EH (cell line): Measurements from ENCODE around the gene TEX14.
A peak's percentile ranks its signal among the peaks of the same experiment; 100 is the strongest.

Source experiments
- DNase-seq: peaks from one replicate; pipeline ENCODE4 v3.0.0-alpha.2; 2015; ENCODE audit warnings: low read depth

The TEX14 gene

DNA sequence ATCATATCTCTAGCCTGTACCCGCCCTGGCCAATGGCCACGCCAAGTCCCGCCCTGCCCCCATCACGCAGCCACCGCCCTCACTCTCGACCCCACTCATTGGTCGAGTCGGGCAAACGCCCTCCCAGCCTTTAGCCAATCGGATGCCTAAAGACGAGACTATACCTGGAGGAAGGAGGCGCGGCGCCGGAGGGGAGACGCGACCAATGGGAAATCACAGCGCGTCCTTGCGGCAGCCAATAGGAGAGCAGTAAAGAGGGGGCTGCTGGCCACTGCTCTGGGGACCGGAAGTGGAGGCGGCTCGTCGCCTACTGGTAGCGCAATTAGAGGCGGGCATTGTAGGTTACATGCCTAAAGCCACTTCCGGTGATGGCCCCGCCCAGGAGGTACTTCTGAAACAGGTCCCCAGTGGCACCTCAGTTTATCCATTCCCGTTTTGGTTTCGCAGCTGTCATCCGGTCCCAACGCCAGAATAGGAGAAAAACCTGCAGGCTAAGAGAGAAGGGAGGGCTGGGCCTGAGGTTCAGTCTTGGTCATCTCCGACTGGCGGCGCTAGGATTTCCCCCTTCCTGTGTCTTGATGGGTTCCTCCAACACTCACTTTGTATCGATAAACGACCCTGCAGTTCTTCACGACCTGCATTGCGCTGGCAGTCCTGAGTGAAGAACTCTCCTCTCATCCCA lies 173.8 kb downstream of the TEX14 start:
- peak; percentile 100 for DNase-seq

DNA sequence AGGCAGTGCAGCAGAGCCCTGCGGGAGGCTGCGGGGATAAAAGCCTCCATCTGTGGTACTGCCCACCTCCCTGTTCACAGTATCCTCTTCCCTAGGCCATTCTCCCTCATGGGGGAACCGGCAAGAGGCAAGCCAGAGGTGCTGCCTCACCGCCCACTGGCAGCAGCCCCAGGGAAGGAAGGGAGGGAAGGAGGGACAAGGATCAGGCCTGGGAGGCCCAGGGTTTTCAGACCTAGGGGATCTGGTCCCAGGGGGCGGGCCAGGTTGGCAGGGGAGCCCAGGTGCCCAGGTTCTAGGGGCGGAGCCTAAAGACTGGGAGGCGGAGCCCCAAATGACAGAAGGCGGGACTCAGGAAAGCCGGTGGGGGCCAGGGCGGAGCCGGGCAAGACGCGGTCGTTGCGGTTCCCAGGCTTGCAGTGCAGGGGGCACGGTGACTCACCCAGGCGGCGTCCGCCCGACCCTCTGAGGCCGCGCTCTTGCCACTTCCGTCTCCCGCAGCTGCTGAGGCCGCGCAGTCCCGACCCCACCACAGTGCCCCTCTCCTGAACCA lies 174.4 kb downstream of the TEX14 start:
- no peak for DNase-seq

DNA sequence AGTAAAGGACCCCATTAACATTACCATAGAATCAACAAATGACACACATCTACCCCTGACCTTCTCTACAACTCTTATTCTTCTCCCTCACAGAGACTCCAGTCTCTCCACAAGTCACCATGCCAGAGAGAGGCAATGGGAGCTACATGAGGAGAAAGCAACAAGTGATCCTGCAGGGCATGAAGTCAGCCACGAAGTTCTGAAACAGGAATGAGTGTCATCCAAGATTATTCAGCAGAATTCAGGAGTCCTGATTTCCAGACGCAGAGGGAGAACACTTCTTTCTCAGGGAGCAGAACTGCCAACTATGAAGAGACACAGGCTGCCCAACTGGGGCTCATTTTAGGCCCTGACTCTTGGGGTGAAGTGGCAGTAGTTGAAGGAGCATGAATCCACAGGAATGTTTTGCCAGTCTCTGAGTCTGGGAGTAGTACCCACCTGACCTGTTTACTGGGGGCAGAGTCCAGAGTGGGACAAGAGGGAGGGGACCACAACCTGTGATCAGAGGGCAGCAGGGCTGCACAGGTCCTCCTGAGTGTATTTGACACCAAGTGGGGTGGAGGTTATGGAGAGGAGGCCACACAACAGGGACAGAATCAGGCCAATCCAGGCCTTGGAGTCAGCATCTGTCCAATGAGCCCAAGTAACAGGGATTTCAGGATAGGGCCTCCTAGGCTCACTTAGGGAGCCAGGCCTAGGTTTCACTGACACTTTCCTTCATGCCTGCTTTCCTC lies 175.0 kb downstream of the TEX14 start:
- DNase-seq, result no peak

DNA sequence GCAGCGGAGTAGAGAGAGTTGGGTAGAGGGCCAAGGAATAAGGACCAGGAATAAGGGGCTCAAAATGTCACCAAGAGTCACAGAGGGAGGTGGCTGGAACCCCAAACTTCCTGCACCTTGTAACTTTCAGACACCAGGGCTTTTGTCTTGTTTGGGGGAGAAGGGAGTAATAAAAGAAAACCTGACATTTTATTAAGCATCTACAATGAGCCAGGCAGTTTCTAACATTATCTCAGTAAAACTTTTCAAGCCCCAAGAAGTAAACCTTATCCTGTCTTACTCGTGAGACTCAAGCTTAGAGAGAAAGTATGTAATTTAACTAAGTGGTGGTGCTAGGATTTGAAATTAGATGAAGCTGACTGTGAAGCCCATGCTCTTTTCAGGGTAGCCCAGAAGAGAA lies 176.6 kb downstream of the TEX14 start:
- DNase-seq, result no peak

DNA sequence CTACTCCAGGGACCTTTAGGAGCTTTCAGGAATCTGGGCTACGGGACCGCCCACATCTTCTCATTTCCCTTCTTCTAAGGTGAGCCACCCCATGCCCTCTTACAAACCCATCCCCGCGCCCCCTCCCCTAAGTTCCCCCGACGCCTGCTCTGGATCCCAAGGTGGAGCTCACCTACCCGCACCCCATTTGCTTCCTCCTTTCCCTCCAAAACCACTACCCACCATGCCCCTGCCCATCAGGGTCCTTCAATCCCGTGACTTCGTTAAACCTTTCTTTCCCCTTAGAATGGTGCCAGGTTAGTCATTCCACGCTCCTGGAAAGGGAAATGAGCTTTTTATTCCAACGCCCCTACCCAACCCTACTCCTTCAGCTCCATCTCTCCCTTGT lies 177.1 kb downstream of the TEX14 start:
- DNase-seq, result no peak

DNA sequence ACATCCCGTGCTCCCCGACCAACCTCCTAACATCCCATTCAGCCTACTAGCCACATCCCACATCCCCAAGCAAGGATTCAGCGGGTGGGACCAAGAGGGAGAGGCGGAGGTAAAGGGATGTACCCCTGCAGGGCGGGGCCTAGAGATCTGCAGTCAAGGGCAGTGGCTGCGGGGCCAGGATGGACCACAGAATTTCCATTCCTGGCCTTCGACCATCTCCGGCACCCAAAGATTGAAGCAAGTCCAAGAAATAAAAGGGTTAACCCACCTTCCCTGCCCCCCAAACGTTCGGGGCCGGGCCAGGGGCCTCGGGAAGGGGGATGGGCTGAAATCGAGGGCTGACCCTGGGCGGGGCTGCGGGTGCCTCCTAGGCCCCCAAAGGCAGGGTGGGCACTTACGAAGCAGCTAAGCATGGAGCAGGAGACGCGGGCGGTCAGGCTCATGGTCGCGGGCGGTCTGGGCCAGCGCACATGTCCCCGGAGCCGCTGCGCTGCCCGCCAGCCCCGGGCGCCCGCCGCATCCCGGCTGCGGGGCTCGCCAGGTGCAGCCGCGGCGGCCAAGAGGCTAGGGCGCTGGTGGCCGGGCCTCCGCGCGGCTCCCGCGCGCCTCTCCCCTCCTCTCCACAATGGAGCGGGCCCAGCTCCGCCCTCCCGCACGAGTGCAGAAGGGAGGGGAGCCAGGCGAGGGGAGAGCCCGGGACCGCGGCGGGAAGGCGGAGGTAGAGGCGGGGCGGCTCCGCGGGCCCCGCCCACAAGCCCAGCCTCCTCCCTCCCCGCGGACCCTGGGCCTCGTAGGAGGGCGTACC lies 177.7 kb downstream of the TEX14 start, which contains the start of gene MTMR4:
TSS of gene MTMR4 (minus strand) at position 674 of the 805 bp plus-strand sequence. CDS start at position 443, 231 bp downstream.
- peak; percentile 81 for DNase-seq

DNA sequence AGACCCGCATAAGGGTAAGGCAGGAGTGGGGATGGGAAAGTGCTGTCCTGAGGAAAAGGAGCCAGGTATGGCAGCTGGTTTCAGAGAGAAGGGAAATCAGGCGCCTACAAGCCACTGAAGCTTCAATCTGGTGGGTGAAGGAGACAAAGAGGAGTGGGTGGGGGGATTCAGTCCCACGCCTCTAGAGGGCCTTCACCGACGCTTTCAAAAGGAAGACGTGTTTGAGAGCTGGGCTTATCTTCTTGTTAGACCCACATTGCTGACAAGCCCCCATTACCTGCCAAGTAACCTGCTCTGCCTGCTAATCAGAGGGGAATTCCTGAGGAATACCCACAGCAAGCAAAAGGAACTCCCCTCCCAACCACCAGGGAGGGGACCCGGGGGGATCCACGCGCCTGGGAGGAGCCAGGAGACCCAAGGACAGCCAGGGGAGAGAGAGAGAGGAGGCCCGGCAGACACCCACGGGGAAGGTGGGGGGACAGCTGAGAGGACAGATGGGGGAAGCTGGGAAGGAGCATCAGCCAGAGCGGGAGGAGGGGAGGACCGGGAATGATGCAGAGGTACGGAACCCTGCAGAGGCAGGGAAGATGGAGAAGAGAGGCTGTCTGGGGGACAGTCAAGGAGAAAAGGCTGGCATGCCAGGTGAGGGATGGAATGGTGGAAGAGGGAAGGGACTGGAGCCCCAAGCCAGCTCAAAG lies 178.4 kb downstream of the TEX14 start:
- DNase-seq, result no peak

DNA sequence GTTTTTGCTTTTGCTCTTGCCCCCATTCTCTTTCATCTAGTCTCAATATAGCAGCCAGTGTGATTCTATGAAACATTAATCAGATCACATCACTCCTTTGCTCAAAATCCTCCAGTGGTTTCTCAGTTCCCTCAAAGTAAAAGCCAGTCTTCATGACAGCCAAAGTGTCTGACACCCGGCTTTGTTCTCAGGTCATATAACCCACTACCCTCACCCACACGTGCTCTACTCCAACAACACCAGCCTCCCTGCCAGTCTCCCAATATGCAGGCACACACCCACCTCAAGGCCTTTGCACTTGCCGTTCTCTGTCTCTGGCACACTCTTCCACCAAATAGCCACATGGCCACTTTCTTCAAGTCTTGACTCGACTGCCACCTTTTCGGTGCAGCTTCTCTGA lies 181.8 kb downstream of the TEX14 start:
- no peak for DNase-seq

DNA sequence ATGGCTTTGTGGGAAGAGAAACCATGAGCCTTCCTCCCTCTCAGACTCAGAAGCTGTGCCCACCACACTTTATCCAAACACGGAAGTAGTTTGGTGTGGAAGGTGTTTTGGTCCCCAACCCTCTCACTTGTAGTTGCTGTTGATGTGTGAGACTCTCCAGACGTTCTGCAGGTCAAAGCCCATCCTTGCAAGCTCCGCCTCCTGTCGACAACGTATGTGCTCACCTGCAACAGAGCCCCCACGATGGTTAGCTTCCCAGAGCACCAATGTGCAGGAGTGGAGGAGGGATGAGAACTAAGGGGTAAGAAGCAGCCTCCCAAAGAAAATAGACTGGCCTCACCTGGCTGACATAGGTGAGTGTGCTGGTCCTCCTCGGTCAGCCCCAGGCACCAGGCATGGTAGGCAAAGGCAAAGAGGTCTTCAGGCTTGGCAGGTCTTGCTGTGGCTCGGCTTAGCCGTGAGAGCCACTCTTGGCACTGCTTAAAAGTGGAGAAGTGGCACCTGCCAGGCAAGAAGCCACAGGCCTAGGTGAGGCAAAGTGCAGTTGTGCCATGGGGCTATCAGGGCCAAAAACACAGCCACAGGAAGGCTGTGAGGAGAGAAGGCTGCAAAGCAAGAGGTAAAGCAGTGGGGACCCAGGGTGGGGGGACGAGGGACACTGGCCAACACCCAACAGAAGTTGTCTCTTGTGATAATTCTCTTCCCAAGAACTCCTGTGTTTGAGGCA lies 183.3 kb downstream of the TEX14 start:
- DNase-seq, result no peak

DNA sequence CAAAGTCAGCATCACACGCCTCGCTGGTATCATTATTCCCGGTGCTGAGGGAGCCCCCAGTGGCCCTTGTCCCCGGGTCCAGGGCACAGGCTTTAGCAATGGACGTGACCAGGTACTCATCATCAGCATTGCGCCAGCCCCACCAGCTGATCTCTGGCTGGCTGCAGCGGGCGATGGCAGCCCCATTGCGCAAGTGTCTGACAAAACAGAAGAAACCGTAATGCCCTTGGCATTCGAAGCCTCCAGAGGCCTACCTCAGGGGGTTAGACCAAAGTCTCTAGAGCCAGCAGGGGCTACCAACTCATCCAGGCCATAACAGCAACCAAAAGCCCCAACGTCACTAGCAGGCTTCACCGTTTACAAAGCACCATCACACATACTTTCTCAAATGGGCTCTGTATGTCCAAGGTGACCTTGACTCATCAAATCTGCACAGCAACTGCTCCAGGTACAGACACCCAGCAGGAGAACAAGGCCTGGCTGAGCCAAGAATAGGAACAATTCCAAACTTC lies 184.7 kb downstream of the TEX14 start:
- no peak for DNase-seq
